Lower leg skin (tissue), 3 donors: ENCODE data around the gene CUL4B.

ENCODE experiments used
- POLR2A ChIP-seq, 2 donors: fragments of 450-650 bp; IDR thresholded peaks; one replicate each; pipeline ENCODE4 v1.6.1; 2016 to 2017; ENCODE audit warnings: antibody characterized with exemption in 2 of 2, mild to moderate bottlenecking in 1 of 2, moderate library complexity in 1 of 2
- TF ChIP-seq, protein P1 (sequence below), 3 donors: fragments of 450-650 bp; IDR thresholded peaks; one replicate each; pipeline ENCODE4 v1.5.1; 2016; ENCODE audit warnings: antibody characterized with exemption in 3 of 3, mild to moderate bottlenecking in 3 of 3, moderate library complexity in 2 of 3

- TF ChIP-seq, protein P1, sequence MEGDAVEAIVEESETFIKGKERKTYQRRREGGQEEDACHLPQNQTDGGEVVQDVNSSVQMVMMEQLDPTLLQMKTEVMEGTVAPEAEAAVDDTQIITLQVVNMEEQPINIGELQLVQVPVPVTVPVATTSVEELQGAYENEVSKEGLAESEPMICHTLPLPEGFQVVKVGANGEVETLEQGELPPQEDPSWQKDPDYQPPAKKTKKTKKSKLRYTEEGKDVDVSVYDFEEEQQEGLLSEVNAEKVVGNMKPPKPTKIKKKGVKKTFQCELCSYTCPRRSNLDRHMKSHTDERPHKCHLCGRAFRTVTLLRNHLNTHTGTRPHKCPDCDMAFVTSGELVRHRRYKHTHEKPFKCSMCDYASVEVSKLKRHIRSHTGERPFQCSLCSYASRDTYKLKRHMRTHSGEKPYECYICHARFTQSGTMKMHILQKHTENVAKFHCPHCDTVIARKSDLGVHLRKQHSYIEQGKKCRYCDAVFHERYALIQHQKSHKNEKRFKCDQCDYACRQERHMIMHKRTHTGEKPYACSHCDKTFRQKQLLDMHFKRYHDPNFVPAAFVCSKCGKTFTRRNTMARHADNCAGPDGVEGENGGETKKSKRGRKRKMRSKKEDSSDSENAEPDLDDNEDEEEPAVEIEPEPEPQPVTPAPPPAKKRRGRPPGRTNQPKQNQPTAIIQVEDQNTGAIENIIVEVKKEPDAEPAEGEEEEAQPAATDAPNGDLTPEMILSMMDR (IDR thresholded peaks at IDR 0.05), result no peak
- TF ChIP-seq POLR2A (IDR thresholded peaks at IDR 0.05), result no peak
These were observed 42.8 kb downstream of the CUL4B start for GRCh38 chrX:120517936-120518335.
